Measurements from ENCODE around the gene PTGER2.

DNA sequence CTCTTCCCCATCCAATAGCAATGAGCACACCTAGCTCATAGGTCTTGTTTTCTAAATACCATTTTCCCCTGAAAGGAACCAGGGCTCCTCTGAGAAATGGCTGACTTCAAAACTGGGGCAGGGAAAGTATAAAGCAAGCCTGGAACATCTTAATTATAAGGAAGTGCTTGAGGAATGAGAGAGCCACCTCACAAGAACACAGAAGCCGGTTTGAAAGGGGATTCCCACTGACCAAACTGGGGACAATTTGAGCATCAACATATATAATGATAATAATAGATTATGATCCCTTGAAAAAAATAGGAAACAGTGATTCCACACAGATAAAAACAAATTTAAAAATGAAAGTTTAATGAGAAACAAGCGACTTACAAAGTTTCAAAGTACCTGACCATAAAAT is 22.1 kb downstream of the PTGER2 start:
- no peak for TF ChIP-seq YY1 (IDR thresholded peaks at IDR 0.05; ENCODE audit: insufficient read depth, insufficient read length)
- TF ChIP-seq ZNF274 (IDR thresholded peaks at IDR 0.05; ENCODE audit: low read depth, low read length) = no peak
- TF ChIP-seq SUZ12 (IDR thresholded peaks at IDR 0.05; ENCODE audit: extremely low read depth, insufficient read depth, insufficient read length) = no peak

Measured in NT2/D1 (cell line).